Parathyroid adenoma (tissue), 2 donors: ENCODE data around the gene TTLL10.

ENCODE experiments used
- H2AFZ ChIP-seq: fragments of 300-600 bp; sonication (generic); one replicate; pipeline ENCODE4 v1.7.0; 2017; ENCODE audit warnings: antibody characterized with exemption, mild to moderate bottlenecking
- H3K27ac ChIP-seq: fragments of 300-600 bp; sonication (generic); one replicate; pipeline ENCODE4 v1.7.0; 2017
- H3K27me3 ChIP-seq: fragments of 300-600 bp; sonication (generic); one replicate; pipeline ENCODE4 v1.7.0; 2017; ENCODE audit warnings: low read length; ENCODE audit not compliant: control insufficient read depth, insufficient read depth
- H3K36me3 ChIP-seq: fragments of 300-600 bp; sonication (generic); one replicate; pipeline ENCODE4 v1.7.0; 2017; ENCODE audit warnings: low read length; ENCODE audit not compliant: control insufficient read depth, insufficient read depth
- H3K4me1 ChIP-seq: fragments of 300-600 bp; sonication (generic); one replicate; pipeline ENCODE4 v1.7.0; 2017; ENCODE audit warnings: control low read depth
- H3K4me2 ChIP-seq: fragments of 300-600 bp; sonication (generic); one replicate; pipeline ENCODE4 v1.7.0; 2017; ENCODE audit warnings: low read length
- H3K4me3 ChIP-seq: fragments of 300-600 bp; sonication (generic); one replicate; pipeline ENCODE4 v1.7.0; 2017; ENCODE audit warnings: low read depth, low read length
- H3K79me2 ChIP-seq: fragments of 300-600 bp; sonication (generic); one replicate; pipeline ENCODE4 v1.7.0; 2017; ENCODE audit warnings: control low read depth
- H3K9ac ChIP-seq: fragments of 300-600 bp; sonication (generic); one replicate; pipeline ENCODE4 v1.7.0; 2017; ENCODE audit warnings: mild to moderate bottlenecking
- H3K9me3 ChIP-seq: fragments of 300-600 bp; sonication (generic); one replicate; pipeline ENCODE4 v1.7.0; 2017; ENCODE audit warnings: low read length; ENCODE audit not compliant: control insufficient read depth
- CTCF ChIP-seq: fragments of 300-600 bp; sonication (generic); IDR thresholded peaks from one replicate; pipeline ENCODE4 v1.7.0; 2017; ENCODE audit warnings: antibody characterized with exemption, mild to moderate bottlenecking
- donor health status: primary hyperparathyroidism.

Gene TTLL10

GRCh38 chr1:1167841-1168450 lies 5.7 kb upstream of the TTLL10 start:
- H3K9me3 ChIP-seq, result no peaks in the 10 kb centered on the region
- no peaks in the 10 kb centered on the region for H3K27me3 ChIP-seq
- H3K4me2 ChIP-seq, result no peak overlapping the region
- no peaks in the 10 kb centered on the region for H3K36me3 ChIP-seq
- no peak overlapping the region for H3K4me3 ChIP-seq
- no peak overlapping the region for H3K9ac ChIP-seq
- no peaks in the 10 kb centered on the region for H3K79me2 ChIP-seq
- no peak overlapping the region for H2AFZ ChIP-seq
- TF ChIP-seq CTCF, result no peak
- no peaks in the 10 kb centered on the region for H3K4me1 ChIP-seq
- no peak overlapping the region for H3K27ac ChIP-seq

DNA sequence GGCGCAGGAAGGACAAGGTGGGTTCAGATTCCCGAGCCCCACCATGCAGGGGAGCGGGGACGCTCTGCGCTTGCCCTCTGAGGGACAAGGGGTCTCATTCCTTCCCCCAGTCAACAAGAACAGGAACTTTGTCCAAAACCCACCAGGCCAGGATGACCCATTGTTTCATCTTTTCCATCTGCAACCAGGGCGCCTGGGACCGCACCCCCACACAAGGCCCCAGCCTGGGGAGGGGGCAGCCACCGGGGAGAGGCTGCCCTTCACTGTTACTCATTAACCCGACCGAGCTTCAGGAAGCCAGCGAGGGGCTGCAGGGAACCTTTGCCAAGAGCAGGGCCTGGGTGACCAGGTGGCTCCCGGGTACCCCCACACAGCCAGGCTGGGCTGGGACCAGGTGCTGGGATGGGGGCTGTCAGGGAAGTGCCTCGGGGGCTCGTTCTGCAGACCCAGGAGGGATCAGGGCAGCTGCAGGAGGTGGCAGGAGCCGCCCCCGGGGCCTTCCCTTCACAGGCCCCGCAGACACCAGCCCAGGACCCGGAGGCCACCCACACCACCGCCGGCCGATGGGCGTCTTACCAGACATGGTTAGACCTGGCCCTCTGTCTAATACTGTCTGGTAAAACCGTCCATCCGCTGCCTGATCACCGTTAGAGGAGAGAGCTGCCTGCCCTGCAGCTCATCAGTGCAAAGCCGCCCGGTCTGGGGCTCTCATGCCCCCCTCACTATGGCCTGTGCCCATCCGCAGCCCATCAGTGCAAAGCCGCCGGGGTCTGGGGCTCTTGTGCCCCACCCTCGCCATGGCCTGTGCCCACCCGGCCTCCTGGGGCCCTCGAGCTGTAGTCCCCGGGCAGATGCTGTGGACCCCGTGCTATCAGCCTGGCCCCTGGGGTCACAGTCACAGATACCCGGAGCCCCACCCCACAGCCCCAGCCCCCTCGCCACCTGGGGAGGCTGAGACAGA lies 4.9 kb upstream of the TTLL10 start:
- no peaks in the 10 kb centered on the region for H3K27me3 ChIP-seq
- no peaks in the 10 kb centered on the region for H3K4me1 ChIP-seq
- no peak overlapping the region for H3K9ac ChIP-seq
- no peaks in the 10 kb centered on the region for H3K9me3 ChIP-seq
- H3K79me2 ChIP-seq, result no peaks in the 10 kb centered on the region
- no peak overlapping the region for H2AFZ ChIP-seq
- no peak overlapping the region for H3K27ac ChIP-seq
- H3K4me2 ChIP-seq, result no peak overlapping the region
- no peak for TF ChIP-seq CTCF
- H3K4me3 ChIP-seq, result no peak overlapping the region
- H3K36me3 ChIP-seq, result no peaks in the 10 kb centered on the region

- Histone ChIP-seq H3K79me2 (no peaks in the 10 kb centered on the region), H2AFZ (no peak overlapping the region), H3K4me3 (no peak overlapping the region), H3K27me3 (no peaks in the 10 kb centered on the region), H3K4me1 (no peaks in the 10 kb centered on the region), H3K9me3 (no peaks in the 10 kb centered on the region), H3K27ac (no peak overlapping the region), H3K36me3 (no peaks in the 10 kb centered on the region), H3K4me2 (no peak overlapping the region), H3K9ac (no peak overlapping the region)
- no peak for TF ChIP-seq CTCF
These were observed 4.1 kb upstream of the TTLL10 start for GRCh38 chr1:1169429-1170214.

DNA sequence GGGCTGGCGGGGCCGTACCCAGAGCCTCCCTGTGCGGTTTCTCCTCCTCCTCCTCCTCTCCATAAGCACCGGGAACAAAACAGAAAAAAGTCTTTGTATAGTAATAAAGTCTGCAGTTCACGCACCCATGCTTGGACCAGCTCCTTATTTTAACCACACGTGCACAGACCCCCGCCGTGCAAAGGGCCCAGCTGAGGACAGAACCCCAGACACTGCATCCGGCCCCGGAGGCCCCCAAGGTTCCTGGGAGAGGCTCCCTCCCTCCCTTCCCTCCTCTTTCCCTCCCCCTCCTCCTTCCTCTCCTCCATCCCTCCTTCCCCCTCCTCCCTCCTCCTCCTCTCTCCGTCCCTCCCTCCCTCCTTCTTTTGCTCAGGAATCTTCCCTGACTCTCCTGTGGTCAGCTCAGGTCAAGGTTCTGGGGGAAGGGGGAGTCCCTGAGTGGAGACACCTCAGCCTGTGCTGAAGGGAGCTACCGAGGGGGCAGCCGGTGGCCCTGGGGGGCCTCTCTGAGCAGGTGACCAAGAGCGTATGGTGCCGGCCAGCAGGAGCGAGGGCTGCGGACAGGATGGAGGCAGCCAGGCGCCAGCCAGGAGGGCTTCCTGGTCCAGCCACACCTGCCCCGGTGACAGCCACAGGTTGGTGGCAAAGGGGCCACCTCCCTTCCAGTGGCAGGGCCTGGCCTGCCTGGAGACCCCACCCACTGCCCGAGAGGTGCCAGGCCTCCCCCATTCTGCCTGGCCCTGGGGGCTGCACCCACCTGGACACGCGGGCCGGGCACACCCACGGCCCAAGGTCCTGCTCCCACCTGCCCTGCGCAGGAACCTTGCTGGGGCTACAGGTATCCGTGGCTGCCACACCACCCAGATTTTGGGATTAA lies 3.2 kb upstream of the TTLL10 start:
- no peak overlapping the region for H2AFZ ChIP-seq
- H3K27me3 ChIP-seq, result no peaks in the 10 kb centered on the region
- H3K36me3 ChIP-seq, result no peaks in the 10 kb centered on the region

More for the DNA sequence above, 3.2 kb upstream of the TTLL10 start:
- no peak overlapping the region for H3K4me2 ChIP-seq
- no peak for TF ChIP-seq CTCF
- no peak overlapping the region for H3K4me3 ChIP-seq
- no peaks in the 10 kb centered on the region for H3K9me3 ChIP-seq
- no peaks in the 10 kb centered on the region for H3K79me2 ChIP-seq
- H3K9ac ChIP-seq, result no peak overlapping the region
- no peak overlapping the region for H3K27ac ChIP-seq
- H3K4me1 ChIP-seq, result no peaks in the 10 kb centered on the region
